Cardiac fibroblast (primary cell): ENCODE results near the gene CDYL2.

ENCODE experiments used
- DNase-seq, 2 donors: peaks; one replicate each; pipeline versions ENCODE4 v3.0.0 to v3.0.0-alpha.2; 2010; ENCODE audit warnings: low read depth in 2 of 2
- H3K4me3 ChIP-seq, 2 donors: replicated peaks in 1 of 2; 1 replicate in 1 of 2; 2 replicates in 1 of 2; pipeline ENCODE4 v1.5.1; 2011; ENCODE audit warnings: low read depth in 2 of 2, low read length in 2 of 2, mild to moderate bottlenecking in 2 of 2, moderate library complexity in 1 of 2
- CTCF ChIP-seq: IDR thresholded peaks from one replicate; pipeline ENCODE4 v1.5.1; 2011; ENCODE audit warnings: low read depth, mild to moderate bottlenecking, low read length, inconsistent platforms

Gene CDYL2

GRCh38 chr16:80804526-80805383 is at the start of gene CDYL2:
CDYL2 (minus strand) TSS chr16:80804598; CDS start chr16:80804173, 425 bp downstream.
- TF ChIP-seq CTCF = no peak
- H3K4me3 ChIP-seq = peak within 1 kb of the TSS; percentile 64 to 88
- DNase-seq = peak; percentile 36 to 51

GRCh38 chr16:80852261-80852872 is 48.0 kb upstream of the CDYL2 start:
- no peak overlapping the region for H3K4me3 ChIP-seq
- DNase-seq = peak; percentile 24 to 62

GRCh38 chr16:80851831-80852230 is 47.4 kb upstream of the CDYL2 start:
- TF ChIP-seq CTCF = no peak
- H3K4me3 ChIP-seq = no peak overlapping the region
- no peak for DNase-seq

More at GRCh38 chr16:80852261-80852872, 48.0 kb upstream of the CDYL2 start:
- peak; percentile 59 for TF ChIP-seq CTCF

- DNase-seq = no peak
- no peak overlapping the region for H3K4me3 ChIP-seq
- no peak for TF ChIP-seq CTCF
Observed at GRCh38 chr16:80850757-80851156, 46.4 kb upstream of the CDYL2 start.

GRCh38 chr16:80848862-80849261 is 44.5 kb upstream of the CDYL2 start:
- no peak overlapping the region for H3K4me3 ChIP-seq
- DNase-seq = no peak

GRCh38 chr16:80846680-80847079 is 42.3 kb upstream of the CDYL2 start:
- no peak for DNase-seq
- no peak for TF ChIP-seq CTCF
- no peak overlapping the region for H3K4me3 ChIP-seq

More at GRCh38 chr16:80848862-80849261, 44.5 kb upstream of the CDYL2 start:
- no peak for TF ChIP-seq CTCF
